ENCODE results near the gene BRD9. TPM values are rescaled to one million over a fixed set of nuclear protein-coding genes. Genes with fewer than 3 reads are reported as not detected.

BRD9 gene
- total RNA-seq, 1 donor from 2014 or later: 33.8 TPM

GRCh38 chr5:909994-910768 lies 17.6 kb upstream of the BRD9 start:
- Histone ChIP-seq H3K36me3 (no peaks in the 10 kb centered on the region), H3K9me3 (no peaks in the 10 kb centered on the region), H3K4me1 (no peaks in the 10 kb centered on the region), H3K4me3 (no peak overlapping the region), H3K27ac (no peak overlapping the region), H3K27me3 (no peaks in the 10 kb centered on the region)
- ATAC-seq (no peak), DNase-seq (no peak)
- intact Hi-C loops (cut with DNase I): no loop called here
- TF ChIP-seq CTCF (IDR thresholded peaks at IDR 0.05): no peak

- Histone ChIP-seq H3K9me3 (no peaks in the 10 kb centered on the region), H3K4me3 (no peak overlapping the region), H3K4me1 (no peaks in the 10 kb centered on the region), H3K27me3 (no peaks in the 10 kb centered on the region), H3K27ac (no peak overlapping the region), H3K36me3 (no peaks in the 10 kb centered on the region)
- intact Hi-C loops (cut with DNase I): no loop called here
- ATAC-seq (no peak), DNase-seq (no peak)
- TF ChIP-seq CTCF (IDR thresholded peaks at IDR 0.05): no peak
Measured at GRCh38 chr5:909086-909485, 16.5 kb upstream of the BRD9 start.

GRCh38 chr5:908172-908571 lies 15.6 kb upstream of the BRD9 start:
- no peak for ATAC-seq
- Histone ChIP-seq H3K36me3 (no peaks in the 10 kb centered on the region), H3K4me3 (no peak overlapping the region), H3K27ac (no peak overlapping the region), H3K27me3 (no peaks in the 10 kb centered on the region), H3K4me1 (no peaks in the 10 kb centered on the region), H3K9me3 (no peaks in the 10 kb centered on the region)
- DNase-seq: no peak
- TF ChIP-seq CTCF (IDR thresholded peaks at IDR 0.05): no peak
- intact Hi-C loops (cut with DNase I): no loop called here

- no peaks in the 10 kb centered on the region for H3K36me3 ChIP-seq
- TF ChIP-seq CTCF (IDR thresholded peaks at IDR 0.05): no peak
- H3K27ac ChIP-seq: no peak overlapping the region
- ATAC-seq: no peak
- no peaks in the 10 kb centered on the region for H3K27me3 ChIP-seq
- DNase-seq: no peak
- H3K4me1 ChIP-seq: no peaks in the 10 kb centered on the region
- H3K9me3 ChIP-seq: no peaks in the 10 kb centered on the region
- no peak overlapping the region for H3K4me3 ChIP-seq
- intact Hi-C loops (cut with DNase I): no loop called here
Measured at GRCh38 chr5:907366-907910, 14.8 kb upstream of the BRD9 start.

- intact Hi-C loops (cut with DNase I): no loop called here
Measured at GRCh38 chr5:905139-905642, 12.6 kb upstream of the BRD9 start.

More at GRCh38 chr5:905139-905642, 12.6 kb upstream of the BRD9 start:
- Histone ChIP-seq H3K9me3 (no peaks in the 10 kb centered on the region), H3K27me3 (no peaks in the 10 kb centered on the region), H3K4me3 (no peak overlapping the region), H3K27ac (no peak overlapping the region), H3K36me3 (no peaks in the 10 kb centered on the region), H3K4me1 (no peaks in the 10 kb centered on the region)
- no peak for DNase-seq
- no peak for TF ChIP-seq CTCF (IDR thresholded peaks at IDR 0.05)
- ATAC-seq: no peak

All from upper lobe of right lung (tissue), 1 donor.